NCI-H128 (cell line): Measurements from ENCODE around the gene CARNS1.

Source experiments
- DNase-seq: peaks from one replicate; lab custom pipeline; 2025; ENCODE audit not compliant: unreplicated experiment; lab: John Stamatoyannopoulos, UW

The CARNS1 gene, protein sequence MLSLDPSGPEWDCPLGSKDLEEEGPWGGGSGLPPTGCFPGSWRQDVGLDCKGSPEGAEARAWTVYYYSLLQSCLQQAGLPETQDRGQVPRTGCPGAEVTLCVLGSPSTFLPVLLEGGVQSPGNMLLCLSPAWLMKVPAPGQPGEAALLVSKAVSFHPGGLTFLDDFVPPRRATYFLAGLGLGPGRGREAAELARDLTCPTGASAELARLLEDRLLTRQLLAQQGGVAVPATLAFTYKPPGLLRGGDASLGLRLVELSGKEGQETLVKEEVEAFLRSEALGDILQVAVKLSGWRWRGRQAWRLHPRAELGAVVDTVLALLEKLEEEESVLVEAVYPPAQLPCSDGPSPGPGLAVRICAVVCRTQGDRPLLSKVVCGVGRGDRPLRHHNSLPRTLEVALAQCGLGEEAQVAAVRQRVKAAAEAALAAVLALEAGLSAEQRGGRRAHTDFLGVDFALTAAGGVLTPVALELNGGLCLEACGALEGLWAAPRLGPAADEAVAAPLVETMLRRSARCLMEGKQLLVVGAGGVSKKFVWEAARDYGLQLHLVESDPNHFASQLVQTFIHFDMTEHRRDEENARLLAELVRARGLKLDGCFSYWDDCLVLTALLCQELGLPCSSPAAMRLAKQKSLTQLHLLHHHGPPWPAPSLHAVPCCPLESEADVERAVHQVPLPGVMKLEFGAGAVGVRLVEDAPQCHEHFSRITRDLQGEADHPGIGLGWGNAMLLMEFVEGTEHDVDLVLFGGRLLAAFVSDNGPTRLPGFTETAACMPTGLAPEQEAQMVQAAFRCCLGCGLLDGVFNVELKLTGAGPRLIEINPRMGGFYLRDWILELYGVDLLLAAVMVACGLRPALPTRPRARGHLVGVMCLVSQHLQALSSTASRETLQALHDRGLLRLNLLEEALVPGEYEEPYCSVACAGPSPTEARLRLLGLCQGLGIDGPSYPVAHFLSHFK

GRCh38 chr11:67415501-67416304 is at the start of gene CARNS1:
Gene CARNS1, plus strand, starts transcription at chr11:67415678. Its CDS starts 522 bp downstream, at chr11:67416200.
- DNase-seq = no peak

DNA sequence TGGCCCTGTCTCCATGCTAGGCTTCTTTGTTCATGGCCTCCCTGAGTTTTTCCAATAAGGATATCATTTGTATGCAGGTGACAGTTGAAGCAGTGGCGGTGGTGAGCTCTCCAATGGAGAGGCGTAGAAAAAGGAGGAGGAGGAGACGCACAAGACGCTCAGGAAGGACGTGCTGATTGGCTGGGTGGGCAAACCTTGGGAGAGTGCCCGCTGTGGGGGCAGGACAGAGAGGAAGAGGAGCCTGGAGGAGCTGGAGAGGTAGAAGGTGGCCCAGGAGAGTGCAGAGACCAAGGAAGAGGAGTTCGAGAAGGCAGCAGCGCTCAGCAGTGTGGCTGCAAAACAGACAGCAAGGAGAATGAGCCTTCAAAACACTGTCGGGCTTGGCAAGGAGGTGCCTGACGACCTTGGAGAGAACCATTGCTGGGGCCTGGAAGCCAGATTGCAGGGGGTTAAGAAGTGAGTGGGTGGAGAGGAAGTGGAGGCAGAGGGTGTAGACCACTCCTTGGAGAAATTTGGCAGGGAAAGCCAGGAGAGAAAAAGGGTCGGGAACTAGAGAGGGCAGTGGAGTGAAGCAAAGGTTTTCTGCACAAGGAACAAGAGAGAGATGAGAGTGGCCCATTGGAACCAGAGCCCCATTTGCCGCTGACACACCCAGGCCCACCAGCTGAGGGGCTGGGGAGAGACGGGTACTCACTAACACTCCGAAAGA is 49.6 kb upstream of the CARNS1 start:
- no peak for DNase-seq

DNA sequence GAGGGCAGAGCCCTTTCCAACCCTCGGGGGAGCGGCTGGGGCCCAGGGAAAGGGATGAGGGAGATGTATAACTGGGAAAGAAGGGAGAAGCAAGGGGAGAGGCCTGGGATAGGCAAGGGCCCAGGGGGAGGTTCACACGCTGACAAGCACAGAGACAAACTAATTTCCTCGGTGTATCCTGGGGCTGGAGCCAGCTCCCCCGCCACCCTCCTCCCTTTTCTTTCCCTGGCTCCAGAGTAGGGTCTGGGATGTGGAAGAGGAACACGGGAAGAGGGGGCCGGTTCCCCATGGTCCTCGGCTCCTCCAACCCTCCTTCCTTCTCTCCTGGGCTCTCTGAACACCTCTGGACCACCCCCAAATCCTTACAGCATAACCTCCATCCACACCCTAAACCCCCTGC is 48.9 kb upstream of the CARNS1 start:
- no peak for DNase-seq

DNA sequence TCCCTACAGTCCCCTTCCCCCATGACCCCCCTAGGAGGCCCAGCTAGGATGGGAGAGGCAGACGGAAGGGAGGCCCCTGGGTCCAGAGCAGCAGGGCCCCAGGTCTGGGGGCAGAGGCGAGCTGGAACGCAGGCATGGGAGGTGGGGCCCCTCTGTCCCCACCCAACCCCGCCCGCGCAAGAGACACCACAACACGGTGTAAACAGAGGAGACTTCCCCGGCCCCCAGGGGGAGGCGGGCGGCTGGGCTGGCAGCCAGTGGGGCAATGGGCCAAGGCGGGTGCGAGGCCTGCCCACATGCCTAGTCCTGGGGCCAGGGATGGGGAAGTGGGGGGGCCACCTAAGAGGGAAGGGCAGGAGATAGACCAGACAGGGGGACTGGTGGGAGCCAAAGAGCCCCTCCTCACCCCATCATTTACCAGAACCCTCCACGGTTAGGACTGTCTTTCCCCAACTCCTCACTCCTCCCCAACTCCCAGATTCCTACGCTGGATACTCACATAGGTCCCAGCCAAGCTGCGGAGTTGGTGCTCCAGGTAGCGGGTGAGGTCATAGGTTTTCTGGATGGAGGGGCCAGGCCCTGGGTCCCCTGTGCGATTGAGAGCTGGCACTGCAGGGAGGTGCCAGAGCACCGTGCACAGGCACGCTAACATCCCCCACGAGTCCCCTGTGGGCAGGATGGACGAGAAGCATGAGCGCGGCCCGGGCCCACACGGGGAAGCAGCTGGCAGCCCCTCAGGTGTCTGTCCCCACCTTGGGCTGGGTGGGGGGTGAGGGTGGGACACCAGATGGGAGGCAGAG is 48.3 kb upstream of the CARNS1 start:
- no peak for DNase-seq

- DNase-seq = no peak
These were observed 47.7 kb upstream of the CARNS1 start for GRCh38 chr11:67367761-67368227.

DNA sequence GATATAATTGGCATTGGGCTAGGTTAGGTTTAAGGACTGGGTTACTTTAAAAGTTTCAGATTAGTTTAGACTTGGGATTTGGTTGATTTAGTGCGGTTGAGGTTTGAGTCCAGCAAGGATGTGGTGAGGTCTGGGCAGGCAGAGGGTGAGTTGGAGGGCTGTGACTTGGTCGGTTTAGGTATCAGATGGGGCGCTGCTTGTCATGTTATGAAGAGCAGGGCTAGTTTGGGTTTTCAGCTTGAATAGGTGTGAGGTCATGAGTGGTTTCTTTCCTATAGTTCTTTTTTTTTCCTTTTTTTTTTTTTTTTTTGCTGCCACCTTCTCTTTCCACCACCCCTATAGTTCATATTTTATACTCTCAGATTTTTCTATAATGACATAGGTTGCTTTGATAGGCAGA is 46.9 kb upstream of the CARNS1 start:
- no peak for DNase-seq

DNA sequence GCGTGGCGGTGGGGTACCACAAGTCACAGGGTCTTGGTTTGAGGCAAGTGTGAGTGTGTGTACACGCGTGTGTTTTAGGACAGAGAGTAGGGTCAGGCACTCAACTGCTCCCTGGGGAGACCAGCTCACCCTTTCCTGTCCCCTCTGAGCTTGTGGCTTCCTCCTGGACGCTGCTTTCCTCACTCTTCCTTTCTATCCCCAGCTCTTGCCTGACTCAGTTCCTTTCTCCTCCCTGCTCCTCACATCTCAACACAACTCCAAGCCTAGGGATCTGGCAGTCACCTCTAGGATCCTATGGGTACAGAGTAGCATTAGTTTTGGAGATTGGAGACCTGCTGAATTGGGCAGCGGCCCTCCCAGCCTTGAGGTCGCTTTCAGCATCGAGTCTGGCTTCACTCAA is 46.2 kb upstream of the CARNS1 start:
- no peak for DNase-seq

DNA sequence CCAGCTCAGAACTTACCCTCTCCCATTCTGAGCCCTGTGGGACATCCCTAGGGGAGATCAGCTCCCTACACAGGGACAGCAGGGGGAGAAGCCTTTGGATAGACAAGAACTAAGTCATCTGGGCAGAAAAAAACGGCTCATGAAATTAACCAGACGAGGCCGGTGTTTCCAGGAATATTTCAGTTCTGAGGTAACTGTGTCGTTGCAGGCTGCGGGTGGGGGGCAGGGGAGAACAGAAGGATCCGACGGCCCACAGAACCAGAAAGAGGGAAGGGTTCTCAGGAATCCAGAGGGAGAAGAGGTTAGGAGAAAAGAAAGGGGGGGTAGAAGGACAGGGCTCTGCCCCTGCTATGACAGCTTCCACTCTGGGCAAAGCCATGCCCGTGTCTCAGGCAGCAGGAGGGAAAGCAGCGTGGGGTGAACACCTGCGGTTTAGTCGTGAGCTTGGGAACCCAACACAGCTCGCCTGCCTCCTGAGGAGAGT is 45.6 kb upstream of the CARNS1 start:
- DNase-seq = no peak

GRCh38 chr11:67370351-67371076 is 45.0 kb upstream of the CARNS1 start:
- no peak for DNase-seq

GRCh38 chr11:67371189-67371910 is 44.1 kb upstream of the CARNS1 start:
- no peak for DNase-seq

GRCh38 chr11:67371911-67372320 is 43.6 kb upstream of the CARNS1 start:
- no peak for DNase-seq

DNA sequence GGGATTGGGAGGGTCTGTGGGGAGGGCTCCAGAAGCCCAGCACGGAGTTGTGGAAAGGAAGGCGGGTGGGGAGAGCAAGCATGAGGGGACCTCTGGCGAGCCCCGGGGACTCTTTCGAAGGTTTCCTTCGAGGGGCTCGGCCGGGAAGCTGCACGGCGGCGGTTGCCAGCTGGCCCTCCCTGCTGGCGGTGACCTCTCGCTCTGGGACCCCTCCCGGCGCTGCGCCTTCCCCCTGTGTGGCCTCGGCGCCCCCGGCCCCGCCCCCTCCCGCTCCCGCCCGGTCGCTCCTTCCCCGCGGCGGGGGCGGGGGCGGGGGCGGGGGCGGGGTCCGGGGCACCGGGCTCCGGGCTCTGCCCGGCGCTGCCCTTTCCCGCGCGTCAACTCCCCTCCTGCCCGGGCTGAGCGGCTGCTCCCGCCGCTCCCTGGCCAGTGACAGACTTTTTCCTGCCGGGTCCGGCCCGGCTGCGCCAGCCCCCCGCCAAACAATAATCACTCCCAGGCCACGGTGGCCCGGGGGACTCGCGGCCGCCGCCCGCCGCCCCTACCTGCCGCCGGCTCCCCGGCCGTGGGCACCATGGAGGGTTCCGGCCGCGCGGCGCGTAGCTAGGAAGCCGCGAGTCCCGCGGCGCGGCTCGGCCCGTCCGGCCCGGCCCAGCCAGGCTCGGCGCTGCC is 43.0 kb upstream of the CARNS1 start:
- no peak for DNase-seq

- no peak for DNase-seq
These were observed 42.4 kb upstream of the CARNS1 start, which contains the start of gene CLCF1 for GRCh38 chr11:67372993-67373647. Gene CLCF1, minus strand, starts transcription at chr11:67373598. Its CDS starts 59 bp downstream, at chr11:67373539.

- DNase-seq = no peak
These were observed 41.6 kb upstream of the CARNS1 start for GRCh38 chr11:67373648-67374570.

DNA sequence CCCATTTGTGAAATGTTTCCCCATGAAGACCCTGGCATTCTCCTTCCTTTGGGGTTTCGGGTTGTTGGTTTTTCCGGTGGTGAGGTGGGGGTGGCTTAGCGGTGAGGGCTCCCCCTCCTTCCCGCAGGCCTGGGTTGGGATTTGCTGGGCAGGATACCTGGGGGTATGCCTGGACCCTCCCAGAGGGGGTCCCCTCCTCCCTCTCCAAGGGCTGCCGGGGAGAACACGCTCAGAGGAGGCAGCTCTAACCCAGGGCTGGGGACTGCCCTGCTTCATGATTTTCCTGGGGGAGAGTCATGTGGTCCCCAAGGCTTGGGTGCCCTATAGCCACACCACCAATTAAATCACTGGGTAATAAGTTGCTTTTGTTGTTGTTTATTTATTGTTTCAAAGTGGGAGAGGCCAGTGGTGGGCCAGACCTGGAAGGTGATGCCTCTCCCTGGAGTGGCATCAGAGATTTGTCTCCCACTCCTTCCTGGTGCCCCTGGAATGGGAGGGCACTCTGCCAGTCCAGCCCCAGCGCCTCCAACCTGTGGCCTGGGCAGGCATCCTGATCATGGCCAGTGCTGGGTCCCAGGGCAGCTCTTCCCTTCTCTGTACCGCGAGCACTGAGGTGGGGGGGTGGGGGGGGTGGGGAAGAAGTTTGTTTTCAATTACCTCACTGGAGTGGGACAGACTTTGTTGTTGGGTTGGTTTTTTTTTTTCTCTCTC is 40.8 kb upstream of the CARNS1 start:
- no peak for DNase-seq
